Measurements from ENCODE around the gene CCR1.
"Not testable (repeated sequence)": the region's sequence is repeated elsewhere in the genome, so short reads cannot be mapped to it uniquely, and the experiment has no call there.

Gene CCR1

DNA sequence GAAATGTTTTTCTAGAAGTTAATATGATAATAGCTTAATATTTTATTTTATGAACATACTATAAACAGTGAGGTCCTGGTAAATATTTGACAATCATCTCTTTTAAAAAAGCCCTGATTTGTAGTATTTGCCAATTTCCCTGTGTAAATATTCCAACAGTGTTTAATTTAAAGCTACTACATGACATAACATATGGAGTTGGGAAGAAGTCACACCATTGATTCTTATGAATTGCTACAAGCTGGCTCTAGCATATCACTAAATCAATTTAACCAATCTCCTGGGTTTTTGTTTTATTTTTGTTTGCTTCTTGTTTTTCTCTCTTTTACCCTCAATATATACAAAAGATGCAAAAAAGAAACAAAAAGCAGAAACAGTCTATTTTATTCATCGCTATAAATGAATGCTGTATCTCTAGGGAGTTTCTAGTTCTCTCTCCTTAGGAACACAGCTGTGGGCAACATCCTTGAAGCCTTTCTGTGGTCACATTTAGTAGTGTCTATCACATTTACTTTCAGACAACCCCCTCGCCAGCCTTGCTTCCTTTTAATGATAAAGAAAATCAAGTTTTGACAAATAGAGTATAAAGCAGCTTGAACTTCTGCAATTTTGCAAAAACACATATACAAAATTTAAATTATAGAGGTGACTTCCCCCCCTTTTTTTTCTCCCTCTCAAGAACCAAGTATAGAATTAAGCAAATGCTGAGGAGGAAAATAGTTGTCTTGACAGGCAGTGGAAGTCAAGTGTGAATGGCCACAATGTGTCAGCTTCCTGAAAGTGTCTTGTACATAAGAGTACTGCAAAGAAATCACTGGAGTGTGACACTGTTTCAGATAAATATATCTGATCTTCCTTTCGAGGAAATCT lies 21.4 kb downstream of the CCR1 start:
- DNase-seq (ENCODE audit: insufficient read length, low spot score): no peak
- no peak for FAIRE-seq

DNA sequence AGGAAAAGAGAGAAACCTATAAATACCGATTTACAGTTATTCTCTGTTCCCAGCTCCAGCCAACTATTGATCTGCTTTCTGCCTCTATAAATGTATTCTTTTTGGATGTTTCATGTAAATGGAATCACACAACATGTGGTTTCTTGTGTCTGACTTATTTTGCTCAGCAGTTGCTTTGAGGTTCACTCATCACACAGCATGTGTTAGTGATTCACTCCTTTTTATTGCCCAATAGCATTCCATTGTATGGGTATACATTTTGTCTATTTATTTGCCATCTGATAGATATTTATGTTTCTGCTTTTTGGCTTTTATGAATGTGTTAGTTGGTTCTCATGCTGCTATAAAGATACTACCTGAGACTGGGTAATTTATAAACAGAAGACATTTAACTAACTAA lies 23.6 kb downstream of the CCR1 start:
- no peak for DNase-seq (ENCODE audit: insufficient read length, low spot score)
- FAIRE-seq: no peak

DNA sequence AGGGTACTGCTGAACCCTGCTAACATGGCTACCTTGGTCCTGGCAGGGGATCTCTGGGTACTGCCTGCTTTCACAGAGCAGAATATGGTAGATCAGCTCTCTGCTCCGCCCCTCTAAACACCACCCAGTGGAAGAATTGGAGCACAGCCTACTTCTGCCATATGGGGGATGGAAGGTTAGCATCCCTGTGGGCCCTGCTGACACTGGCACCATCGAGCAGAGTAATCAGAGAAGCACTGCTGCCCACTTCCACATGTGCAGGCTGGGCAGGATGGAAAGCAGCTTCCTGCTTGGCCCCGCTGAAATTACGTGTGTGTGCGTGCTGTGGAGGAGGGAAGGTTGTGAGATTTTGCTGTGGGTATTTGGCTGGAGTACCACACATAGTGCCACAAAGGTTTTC lies 24.8 kb downstream of the CCR1 start:
- no peak for DNase-seq (ENCODE audit: insufficient read length, low spot score)
- FAIRE-seq: no peak

DNA sequence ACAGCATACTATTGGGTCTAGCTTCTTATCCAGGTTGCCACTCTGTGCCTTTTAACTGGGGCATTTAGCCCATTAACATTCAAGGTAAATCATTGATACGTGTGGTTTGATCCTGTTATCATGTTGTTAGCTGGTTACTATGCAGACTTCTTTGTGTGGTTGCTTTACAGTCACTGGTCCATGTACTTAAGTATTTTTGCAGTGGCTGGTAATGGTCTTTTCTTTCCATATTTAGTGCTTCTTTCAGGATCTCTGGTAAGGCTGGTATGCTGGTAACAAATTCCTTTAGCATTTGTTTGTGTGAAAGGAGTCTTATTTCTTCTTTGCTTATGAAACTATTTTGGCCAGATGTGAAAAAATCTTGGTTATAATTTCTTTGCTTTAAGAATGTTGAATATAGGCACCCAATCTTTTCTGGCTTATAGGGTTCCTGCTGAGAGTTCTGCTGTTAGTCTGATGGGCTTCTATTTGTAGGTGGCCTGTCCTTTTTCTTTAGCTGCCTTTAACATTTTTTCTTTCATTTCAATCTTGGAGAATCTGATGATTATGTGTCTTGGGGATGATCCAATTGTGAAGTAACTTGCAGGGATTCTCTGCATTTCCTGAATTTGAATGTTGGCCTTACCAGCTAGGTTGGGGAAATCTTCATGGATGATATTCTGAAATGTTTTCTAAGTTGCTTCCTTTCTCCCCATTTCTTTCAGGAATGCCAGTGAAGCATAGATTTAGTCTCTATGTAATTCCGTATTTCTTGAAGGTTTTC lies 39.3 kb downstream of the CCR1 start:
- DNase-seq (ENCODE audit: insufficient read length, low spot score) (no peak), FAIRE-seq (no peak)

DNA sequence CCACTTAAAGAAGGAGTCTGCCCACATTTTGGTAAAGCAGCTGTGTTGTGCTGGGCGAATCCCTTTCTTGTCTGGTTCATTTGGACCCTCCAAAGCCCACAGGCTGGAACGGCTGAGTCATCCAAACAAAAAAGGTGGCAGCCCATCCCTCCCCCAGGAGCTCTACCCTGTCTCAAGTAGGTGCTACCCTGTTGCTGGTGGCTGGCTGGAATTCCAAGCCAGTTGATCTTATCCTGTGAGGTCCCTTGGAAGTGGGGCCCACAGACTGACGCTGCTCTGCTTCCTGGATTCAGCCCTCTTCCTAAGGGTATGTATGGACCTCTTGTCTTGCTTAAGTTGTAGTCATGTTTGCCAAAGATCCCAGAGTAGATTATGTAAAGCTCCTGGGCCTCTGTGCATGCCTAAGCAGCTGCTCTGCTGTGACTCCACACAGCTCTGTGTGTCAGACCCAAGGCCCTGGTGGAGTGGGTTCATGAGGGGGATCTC lies 44.5 kb downstream of the CCR1 start:
- DNase-seq (ENCODE audit: insufficient read length, low spot score): no peak
- no peak for FAIRE-seq

DNA sequence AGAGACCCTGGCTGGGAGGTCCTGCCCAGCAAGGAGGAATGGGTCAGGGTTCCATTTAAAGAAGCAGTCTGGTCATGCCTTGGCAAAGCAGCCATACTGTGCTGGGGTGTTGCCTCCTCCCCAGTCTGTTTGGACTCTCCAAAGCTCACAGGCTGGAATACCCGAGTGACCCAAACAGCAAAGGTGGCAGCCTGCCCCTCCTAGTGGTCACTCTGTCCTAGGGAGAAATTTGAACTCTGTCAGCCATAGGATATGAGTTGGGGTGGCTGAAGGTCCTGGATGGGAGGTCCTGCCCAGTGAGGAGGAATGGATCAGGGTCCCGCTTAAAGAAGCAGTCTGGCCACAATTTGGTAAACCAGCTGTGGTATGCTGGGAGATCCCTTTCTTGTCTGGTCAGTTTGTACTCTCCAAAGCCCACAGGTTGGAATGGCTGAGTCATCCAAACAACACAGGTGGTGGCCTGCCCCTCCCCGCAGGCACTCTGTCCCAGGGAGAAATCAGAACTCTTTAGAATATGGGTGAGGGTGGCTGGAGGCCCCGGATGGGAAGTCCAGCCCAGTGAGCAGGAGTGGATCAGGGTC lies 45.0 kb downstream of the CCR1 start:
- no peak for FAIRE-seq
- DNase-seq (ENCODE audit: insufficient read length, low spot score): no peak

DNA sequence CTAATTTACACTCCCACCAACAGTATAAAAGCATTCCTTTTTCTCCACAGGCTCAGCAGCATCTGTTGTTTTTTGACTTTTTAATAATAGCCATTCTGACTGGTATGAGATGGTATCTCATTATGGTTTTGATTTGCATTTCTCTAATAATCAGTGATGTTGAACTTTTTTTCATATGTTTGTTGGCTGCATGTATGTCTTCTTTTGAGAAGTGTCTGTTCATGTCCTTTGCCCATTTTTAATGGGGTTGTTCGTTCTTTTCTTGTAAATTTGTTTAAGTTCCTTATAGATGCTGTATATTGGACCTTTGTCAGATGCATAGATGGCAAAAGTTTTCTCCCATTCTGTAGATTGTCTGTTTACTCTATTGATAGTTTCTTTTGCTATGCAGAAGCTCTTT lies 50.4 kb downstream of the CCR1 start:
- not testable (repeated sequence) for DNase-seq (ENCODE audit: insufficient read length, low spot score); FAIRE-seq

DNA sequence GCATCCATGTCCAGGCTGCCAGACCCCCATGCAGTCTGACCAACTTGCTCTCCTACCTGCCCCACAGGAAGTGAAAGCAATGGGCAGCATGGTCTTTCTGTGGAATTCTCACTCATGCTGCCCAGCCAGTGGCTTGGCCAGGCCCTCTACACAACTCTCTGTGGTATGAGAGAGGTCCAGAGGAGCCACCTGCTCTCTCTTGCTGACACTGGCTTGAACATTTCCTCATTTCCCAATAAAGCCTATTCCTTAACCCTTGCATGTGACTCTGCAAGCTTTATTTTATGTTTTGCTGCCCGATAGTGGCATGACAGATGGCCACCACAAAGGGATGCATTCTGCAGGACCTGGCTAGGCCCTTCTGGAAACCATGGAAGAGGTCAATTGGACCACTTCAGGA lies 53.8 kb downstream of the CCR1 start:
- FAIRE-seq (no peak), DNase-seq (ENCODE audit: insufficient read length, low spot score) (no peak)
